ENCODE data around the gene CCL23.
"Not testable (repeated sequence)": the region's sequence is repeated elsewhere in the genome, so short reads cannot be mapped to it uniquely, and the experiment has no call there.

The CCL23 gene

DNA sequence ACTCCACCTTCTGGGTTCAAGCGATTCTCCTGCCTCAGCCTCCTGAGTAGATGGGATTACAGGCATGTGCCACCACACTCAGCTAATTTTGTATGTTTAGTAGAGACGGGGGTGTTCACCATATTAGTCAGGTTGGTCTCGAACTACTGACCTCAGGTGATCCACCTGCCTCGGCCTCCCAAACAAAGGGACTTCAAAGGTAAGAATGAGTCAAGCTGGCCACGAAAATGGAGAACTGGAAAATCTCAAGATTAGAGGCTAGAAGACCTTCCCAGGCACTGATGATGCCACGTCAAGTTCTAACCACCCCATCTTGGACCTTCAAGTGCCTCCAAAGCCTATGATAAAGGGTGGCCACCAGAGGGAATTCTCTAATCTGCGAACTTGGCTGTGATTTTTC lies 15.1 kb downstream of the CCL23 start:
- no peak for DNase-seq

DNA sequence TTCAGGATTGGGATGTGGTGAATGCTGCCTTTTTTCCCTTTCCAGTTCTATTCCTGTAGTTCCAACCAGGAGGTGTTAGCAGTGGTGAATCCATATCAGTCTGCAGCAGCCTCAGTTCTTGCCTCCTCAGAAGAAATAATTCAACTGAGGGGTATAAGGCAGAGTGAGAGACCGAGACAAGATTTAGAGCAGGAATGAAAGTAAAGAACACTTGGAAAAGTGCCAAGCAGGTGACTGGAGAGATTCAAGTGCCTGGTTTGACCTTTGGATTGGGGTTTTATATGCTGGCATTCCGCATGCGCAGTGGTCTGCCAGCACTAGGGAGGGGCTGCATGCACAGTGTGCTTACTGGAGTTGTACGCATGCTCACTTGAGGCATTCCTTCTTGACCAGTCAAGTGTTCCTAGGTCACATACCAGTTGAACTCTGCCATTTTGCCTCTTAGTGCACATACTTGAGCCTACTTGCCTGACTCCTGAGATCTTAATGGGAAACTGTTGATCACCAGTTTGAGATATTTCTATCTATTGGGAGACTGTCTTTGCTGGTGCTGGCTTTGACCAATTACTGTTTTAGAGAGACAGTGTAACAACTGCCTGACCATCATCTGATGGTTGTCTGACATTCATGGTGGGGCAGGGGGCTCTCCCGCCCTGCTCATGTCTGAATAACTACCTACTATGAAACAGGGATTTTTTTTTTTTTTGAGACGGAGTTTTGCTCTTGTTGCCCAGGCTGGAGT lies 15.7 kb downstream of the CCL23 start:
- DNase-seq = no peak

DNA sequence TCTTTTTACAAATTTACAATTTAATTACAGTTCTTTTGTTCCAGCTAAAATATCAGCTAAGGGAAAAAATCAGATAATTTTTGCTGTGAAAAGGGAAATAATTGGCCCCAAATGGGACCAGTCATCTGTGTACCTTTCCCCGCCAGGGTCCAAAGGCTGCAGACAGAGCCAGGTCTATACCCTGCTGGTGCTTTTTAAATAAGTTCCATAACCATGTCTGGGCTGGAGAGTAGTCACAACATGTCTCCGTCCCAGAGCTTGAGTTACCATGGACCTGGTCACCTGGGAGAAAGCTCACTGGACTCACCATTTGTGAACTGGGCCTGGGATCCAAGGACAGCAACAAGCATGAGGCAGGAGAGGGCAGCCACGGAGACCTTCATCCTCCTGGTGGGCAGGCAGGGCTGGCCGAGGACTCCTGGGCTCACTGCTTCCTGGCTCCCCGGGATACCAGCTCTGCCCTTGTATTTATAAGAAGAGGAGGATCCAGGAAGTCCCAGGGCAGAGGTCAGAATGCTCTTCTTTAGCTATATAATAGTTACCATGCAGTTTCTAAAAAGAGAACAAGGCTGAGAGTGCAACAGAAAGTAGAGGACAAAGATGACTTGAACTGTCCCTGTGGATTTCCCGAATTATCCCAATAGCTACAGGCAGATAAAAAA lies 16.5 kb downstream of the CCL23 start, which contains the start of gene CCL15:
Gene CCL15 (minus strand): TSS at position 444 of the 662 bp plus-strand sequence. CDS start 61 bp downstream, at position 383.
- DNase-seq = no peak

- DNase-seq = no peak
These were observed 17.1 kb downstream of the CCL23 start for GRCh38 chr17:36000732-36001109.

DNA sequence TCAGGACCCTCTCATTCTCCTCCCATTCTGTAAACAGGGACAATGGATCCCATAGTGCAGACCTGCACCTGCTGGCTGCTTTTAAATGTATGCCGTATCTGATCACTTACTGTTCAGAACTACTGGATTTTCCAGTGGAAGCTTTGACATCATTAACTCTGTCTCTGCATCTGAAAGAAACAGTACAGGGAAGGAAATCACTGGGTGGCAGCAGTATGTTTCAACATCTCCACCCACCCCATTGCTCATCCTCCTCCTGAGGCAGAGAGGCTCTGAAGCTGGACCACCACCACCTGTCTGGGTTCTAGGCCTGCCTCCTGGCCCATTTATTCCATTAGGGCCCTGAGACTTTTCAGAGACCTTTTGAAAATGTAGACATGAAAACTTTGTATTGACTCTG lies 19.0 kb downstream of the CCL23 start:
- DNase-seq = no peak

- no peak for DNase-seq
These were observed 19.7 kb downstream of the CCL23 start for GRCh38 chr17:35998018-35998545.

GRCh38 chr17:35995346-35995745 lies 22.4 kb downstream of the CCL23 start:
- not testable (repeated sequence) for DNase-seq

GRCh38 chr17:35991075-35991474 lies 26.7 kb downstream of the CCL23 start:
- DNase-seq = no peak

GRCh38 chr17:35988164-35988563 lies 29.6 kb downstream of the CCL23 start:
- DNase-seq = no peak

- no peak for DNase-seq
These were observed 31.1 kb downstream of the CCL23 start, which contains the start of gene CCL14 for GRCh38 chr17:35986643-35987042. TSS of gene CCL14 (minus strand) at chr17:35986729. CDS start at chr17:35986649, 80 bp downstream.

DNA sequence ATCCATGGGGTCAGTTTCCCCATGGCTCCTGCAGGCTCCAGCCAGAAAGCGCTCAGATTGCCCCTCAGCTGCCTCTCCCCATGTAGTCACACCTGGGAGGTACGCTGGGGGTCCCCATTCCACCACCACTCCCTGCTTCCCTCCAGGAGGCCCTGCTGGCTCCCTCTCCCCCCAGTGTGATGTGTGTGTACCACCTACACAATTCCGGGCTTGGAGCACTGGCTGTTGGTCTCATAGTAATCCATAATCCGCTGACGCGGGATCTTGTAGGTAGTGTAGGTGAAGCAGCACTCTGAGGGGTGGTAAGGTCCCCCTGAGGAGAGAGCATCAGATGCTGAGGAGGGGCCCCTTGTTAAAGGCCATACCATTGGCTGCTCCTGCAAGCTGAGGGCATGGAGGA lies 33.6 kb downstream of the CCL23 start:
- no peak for DNase-seq

DNA sequence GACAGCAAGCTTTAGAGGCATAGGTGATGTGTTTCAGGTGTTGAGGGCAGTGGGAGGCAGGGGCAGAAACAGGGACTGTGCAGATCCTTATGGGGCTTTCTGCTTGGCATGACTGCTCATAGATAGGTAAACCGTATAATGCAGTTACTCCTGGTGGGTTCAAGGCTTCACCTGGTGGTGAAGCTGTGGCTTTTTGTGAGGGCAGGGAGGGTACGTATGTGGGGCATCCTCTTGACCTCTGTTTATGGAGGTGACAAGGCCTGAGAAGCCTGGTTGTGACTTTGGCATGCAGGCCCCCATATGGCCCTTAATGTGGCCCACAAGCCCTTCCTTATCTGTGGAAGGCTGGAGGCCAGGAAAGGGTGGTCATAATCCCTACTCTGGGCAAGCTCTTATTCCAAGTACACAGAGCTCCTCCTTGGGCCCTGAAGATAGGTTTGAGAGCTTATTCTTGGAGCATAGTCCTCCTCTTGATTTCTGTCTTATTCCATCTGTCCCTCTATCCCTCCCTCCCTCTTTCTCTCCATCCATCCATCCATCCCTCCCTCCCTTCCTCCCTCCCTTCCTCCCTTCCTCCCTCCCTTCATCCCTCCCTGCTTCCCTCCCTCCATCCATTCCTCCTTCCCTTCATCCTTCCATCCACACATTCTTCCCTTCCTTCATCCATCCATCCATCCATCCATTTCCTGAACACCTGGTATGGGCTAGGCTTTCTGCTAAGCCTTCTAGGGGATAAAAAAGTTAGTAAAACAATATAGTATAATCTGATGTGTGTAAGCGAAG lies 35.2 kb downstream of the CCL23 start:
- no peak for DNase-seq

GRCh38 chr17:35981908-35982330 lies 35.9 kb downstream of the CCL23 start:
- no peak for DNase-seq

DNA sequence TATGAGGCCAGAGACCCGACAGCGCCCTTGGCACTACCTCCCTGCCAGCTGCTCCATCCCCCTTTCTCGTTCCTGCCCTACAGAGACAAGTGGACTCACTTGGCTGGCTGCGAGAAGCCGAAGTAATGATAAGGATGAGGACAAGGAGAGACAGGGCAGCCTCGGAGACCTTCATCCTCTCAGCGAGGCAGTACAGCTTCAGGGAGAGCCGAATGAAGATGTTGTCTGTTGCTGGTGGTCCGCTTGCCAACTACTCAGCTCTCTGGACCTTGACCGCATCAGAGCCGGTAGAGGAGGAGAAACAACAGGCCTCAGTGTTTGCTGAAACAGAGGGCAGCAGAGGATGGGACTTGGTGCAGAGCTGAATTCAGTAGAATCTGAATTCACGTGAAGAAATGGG lies 36.5 kb downstream of the CCL23 start, which contains the start of gene CCL16:
Gene CCL16 (minus strand): TSS at position 252 of the 400 bp plus-strand sequence. CDS start 77 bp downstream, at position 175.
- no peak for DNase-seq

GRCh38 chr17:35978346-35978745 lies 39.4 kb downstream of the CCL23 start:
- DNase-seq = no peak

DNA sequence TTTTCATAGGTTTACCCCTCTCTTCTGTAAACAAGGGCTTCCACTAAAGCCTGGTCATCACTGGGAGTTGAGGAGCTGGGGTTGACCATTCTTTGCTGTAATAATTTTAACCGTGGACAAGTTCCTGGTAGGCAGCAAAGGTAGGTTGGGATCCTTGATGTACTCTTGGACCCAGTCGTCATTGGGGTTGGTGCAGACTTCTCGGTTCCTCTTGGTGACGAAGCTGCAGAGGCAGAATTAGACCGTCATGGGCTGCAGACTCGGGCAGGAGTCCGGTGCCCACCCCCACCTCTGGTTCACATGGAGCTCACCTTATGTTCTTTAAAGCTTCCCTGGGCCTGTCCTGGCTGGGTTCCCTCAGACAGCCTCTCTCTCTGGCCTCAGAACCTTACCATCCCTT lies 40.3 kb downstream of the CCL23 start:
- DNase-seq = no peak

- no peak for DNase-seq
These were observed 44.2 kb downstream of the CCL23 start for GRCh38 chr17:35973333-35974260.

DNA sequence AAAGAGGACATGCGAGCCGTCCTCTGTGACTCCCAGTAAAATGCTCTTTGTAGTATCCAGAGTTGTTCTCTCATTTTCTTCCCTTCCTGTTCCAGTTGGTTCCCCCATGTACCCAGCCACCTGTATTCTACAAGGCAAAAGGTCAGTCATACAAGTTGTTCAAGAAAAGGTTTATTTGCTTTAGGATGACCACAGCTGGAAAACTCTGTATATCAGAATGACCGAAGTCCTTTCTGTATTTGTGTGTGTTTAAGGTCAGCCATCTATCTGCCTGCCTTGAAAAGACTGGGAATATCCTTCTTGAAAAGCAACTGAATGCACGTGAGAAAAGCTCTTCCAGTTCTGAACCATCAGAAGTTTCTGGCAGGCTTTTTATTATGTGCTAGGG lies 44.8 kb downstream of the CCL23 start:
- no peak for DNase-seq

- DNase-seq = no peak
These were observed 45.2 kb downstream of the CCL23 start for GRCh38 chr17:35972535-35972934.

- no peak for DNase-seq
These were observed 45.7 kb downstream of the CCL23 start for GRCh38 chr17:35972066-35972465.

DNA sequence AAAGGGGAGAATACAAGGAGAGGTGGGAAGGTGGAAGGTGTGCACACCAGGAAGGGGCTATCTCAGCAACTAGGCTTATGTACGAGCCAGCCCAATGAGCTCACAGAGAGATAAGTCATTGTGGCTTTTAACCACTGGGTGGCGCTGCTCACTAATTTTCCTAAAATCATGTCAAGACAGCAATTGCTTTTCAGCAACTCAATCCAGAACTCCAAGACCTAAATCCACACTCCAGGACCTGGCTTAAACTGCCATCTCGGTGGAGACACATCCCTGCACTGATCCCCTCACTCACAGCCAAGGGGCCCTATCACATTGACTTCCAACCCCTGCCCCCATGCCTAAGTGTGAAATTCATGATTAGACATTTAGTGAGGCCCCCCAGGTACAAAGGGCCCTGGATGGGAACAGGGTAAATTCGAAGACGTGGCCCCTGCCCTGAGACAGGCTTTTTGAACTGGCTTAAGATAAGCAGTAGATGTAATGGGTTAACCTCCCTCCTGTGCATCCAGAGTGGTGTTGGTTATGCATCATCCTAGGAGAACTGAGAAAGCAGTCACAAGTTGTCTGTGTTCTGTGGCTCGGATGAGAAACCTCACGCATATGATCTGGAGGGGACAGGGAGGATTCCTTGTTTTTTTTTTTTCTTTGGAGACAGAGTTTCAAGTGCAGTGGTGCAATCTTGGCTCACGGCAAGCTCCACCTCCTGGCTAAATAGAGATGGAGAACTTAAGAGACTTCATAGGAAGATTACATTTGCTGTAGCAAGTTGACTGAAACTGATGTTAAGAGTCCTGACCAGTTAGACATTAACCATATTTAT lies 48.0 kb downstream of the CCL23 start:
- DNase-seq = peak; percentile 87

All from activated CD4-positive, alpha-beta T cell treated with anti-CD3 and anti-CD28 coated beads, Interleukin-2, Interleukin-6, amounts not matched to agents 100 ng/mL and 50 ng/mL, durations not matched to agents 16 hours and 8 hours (primary cell).